ENCODE data around the gene CAVIN4.

- TF ChIP-seq, protein P1, sequence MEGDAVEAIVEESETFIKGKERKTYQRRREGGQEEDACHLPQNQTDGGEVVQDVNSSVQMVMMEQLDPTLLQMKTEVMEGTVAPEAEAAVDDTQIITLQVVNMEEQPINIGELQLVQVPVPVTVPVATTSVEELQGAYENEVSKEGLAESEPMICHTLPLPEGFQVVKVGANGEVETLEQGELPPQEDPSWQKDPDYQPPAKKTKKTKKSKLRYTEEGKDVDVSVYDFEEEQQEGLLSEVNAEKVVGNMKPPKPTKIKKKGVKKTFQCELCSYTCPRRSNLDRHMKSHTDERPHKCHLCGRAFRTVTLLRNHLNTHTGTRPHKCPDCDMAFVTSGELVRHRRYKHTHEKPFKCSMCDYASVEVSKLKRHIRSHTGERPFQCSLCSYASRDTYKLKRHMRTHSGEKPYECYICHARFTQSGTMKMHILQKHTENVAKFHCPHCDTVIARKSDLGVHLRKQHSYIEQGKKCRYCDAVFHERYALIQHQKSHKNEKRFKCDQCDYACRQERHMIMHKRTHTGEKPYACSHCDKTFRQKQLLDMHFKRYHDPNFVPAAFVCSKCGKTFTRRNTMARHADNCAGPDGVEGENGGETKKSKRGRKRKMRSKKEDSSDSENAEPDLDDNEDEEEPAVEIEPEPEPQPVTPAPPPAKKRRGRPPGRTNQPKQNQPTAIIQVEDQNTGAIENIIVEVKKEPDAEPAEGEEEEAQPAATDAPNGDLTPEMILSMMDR (IDR thresholded peaks at IDR 0.05) = no peak
- TF ChIP-seq EP300 (IDR thresholded peaks at IDR 0.05) = no peak
Measured at GRCh38 chr9:100575765-100576386, 2.0 kb upstream of the CAVIN4 start.
